GM21447 (cell line): ENCODE data around the gene CYLD.

ENCODE experiments used
- ATAC-seq: cut with Tn5 transposase; IDR thresholded peaks from one replicate; pipeline ENCODE4 v1.9.1; 2021; ENCODE audit not compliant: unreplicated experiment

The CYLD gene

DNA sequence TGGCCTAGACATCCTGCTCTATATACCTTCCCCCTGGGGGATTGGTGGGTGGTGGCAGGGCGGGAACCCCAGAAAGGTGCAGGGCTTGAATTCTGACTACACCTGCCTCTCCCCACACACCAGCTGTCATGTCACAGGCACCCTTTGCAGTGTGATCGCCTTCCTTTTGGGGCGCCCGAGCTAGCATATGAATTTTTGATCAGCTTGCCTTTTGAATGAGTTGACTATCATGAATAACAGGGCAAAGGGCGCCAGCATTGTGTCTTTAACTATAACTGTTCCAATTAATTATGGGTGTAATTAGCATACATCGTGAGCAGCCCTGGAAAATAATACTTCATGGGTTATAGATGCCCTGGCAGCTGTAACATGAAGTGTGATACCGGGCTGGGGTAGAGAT lies 72.7 kb downstream of the CYLD start:
- ATAC-seq = no peak

- ATAC-seq = no peak
Observed at GRCh38 chr16:50815382-50815781, 73.5 kb downstream of the CYLD start.

- ATAC-seq = no peak
Observed at GRCh38 chr16:50816901-50817555, 75.1 kb downstream of the CYLD start.

DNA sequence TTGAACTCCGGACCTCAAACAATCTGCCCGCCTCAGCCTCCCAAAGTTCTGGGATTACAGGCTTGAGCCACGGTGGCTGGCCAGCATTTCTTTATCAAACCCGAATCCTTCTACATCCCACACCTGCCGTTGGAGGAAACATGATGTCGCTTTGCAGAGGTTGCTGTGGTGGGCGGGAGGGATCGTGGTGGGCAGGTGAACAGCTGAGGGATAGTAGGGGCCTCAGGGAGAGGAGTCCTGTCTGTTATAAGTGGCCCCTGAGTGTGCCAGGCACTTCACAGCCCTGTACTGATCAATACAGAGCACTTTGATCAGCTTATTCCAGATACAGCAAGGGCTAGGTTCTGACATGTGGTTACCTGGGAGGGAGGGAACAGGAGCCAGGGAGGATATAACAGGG lies 76.5 kb downstream of the CYLD start:
- no peak for ATAC-seq

- ATAC-seq = no peak
Observed at GRCh38 chr16:50819706-50820105, 77.8 kb downstream of the CYLD start.

GRCh38 chr16:50820225-50820624 lies 78.3 kb downstream of the CYLD start:
- no peak for ATAC-seq

GRCh38 chr16:50821586-50821985 lies 79.7 kb downstream of the CYLD start:
- no peak for ATAC-seq

GRCh38 chr16:50822671-50823070 lies 80.8 kb downstream of the CYLD start:
- no peak for ATAC-seq

- ATAC-seq = no peak
Observed at GRCh38 chr16:50826797-50827316, 85.0 kb downstream of the CYLD start.

- ATAC-seq = no peak
Observed at GRCh38 chr16:50828164-50828702, 86.3 kb downstream of the CYLD start.

DNA sequence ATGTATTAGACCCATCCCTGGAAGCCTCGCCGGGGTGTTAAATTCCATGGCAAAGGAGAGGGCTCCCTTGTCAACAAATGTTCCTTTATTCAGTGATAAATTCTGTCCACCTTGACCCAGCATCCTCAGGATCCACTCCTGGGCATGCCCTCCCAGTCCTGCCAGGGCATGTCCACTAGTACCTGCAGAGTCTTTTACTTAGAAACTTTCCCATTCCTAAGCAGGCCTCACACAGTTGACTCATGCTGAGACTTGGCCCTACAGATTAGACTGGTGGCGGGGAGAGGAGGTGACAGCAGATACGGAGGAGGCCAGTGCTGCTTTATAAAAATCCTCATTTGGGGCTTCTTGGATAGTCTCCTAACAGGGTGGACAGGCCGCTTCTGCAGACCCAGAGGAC lies 88.8 kb downstream of the CYLD start:
- ATAC-seq = no peak

DNA sequence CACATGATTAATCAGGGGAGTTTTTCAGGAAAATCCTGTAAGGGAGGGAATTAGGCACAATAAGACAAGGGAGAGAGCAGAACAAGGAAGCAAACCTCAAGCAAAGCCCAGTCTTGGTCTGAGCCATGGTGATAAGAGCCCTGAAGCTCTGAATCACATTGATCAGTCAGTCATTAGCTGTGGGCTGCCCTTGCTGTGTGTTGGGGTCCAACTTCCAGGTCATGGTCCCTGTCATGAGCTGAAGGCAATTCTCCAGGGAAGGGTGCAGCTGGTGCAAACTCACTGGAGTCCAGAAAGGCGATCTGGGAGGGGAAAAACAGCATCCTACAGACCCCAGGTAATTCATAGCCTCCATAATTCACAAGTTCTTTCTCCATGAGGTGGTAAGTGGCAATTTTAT lies 89.9 kb downstream of the CYLD start:
- ATAC-seq = no peak

DNA sequence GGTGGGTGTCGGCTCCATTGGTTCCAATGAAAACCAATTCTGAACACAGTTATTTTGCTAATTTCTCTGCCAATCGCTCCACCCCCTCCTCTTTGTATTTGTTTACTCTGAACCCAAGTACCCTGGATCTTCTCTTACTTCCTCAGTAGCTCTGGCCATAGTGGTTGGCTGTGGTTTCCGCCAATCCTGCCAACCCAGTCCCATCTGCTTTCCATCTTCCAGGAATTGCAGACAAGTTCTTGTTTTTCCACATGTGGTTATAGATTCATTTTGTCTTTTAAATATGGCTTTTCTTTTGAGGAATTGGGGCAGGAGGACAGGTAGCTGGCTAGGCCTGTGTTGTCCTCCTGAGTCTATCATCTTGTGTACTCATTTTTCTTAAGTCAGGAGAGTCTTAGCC lies 92.0 kb downstream of the CYLD start:
- no peak for ATAC-seq

DNA sequence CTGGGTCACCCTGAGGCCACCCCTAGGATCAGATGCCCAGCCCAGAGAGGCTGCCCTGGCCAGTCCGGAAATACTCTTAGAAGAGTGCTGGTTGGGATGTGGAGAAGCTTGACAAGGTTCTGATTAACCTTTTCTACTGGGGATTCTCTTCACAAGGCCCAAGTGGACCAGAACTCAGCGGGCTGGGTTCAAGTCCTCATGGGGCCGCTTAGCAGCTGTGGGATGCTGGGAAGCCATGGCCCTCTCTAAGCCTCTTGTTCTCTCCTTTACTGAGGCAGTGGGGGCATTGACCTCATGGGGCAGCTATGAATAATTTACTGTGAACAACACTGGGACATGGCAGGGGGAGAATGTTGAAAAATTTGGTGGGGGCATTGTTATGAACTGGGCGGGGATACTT lies 92.8 kb downstream of the CYLD start:
- ATAC-seq = no peak

DNA sequence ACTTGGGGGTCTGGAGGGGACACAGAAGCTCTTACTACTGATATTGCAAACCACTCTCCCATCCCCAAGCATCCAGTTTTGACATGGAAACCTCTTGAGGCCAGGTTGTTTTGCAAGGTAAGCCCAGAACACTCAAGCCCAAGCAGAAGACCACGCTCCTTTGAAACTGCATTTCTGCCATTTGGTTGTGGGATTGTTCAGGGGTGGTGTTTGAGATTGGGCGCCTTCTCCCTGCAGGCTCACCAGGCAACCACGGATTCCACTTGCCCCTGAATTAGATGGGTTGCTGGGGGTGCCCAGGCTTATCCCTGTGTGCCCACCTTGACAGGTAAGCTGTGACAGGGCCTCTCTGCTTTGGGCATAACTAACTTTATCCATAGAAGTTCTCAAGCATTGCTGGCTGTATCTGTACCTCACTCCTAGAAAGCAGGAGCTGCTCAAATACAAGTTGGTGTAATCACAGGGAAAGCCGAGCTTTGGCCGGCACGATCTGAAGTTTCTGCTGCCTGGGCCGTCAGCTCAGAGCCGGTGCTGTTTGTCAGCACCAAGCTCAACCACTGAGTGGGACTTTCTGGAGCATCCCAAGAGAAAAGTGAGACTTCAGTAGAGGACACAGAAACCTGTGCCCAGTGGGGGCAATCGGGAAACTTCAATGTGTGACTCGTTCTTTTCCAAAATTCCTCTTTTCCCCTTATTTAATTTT lies 93.6 kb downstream of the CYLD start:
- no peak for ATAC-seq

DNA sequence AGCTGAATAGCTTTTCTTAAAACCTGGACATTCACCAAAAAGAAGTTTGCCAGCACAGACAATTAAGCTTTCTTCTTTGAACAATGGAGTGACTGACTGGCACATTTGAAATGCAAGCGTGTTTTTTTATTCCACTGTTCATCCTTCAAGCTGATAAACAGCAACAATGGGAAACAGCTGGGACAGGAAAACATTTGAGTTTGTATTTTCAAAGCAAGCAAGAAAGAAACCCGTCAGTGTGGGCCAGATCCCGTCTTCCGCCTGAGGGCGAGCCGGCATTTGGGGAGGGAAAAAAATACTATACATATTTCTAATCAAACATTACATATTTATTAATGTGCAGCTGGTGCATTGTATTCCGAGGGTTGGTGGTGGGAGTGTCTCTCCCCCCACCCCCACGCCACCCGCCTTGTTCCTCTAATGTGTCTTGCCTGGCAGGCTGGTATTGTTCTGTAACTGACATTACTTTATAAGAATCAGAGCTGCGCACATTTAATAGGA lies 94.3 kb downstream of the CYLD start:
- ATAC-seq = no peak

DNA sequence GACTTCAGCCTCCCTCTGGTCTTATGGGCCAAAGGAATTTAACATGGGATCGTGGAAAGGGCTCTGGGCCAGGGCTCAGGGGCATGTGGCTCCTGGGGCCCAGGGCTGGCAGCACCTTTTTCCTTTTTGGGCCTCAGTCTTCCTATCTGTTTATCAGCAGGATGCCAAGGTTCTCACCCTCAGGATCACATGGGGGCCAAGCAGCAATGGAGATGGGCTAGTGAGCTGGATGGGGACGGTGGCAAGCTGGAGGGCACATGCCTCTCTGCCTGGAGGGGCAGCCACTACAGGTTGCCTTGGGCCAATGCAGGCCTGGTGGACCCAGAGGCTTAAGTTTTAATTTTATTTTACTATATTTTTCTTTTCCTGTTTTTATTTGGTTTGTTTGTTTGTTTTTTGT lies 95.4 kb downstream of the CYLD start:
- no peak for ATAC-seq

DNA sequence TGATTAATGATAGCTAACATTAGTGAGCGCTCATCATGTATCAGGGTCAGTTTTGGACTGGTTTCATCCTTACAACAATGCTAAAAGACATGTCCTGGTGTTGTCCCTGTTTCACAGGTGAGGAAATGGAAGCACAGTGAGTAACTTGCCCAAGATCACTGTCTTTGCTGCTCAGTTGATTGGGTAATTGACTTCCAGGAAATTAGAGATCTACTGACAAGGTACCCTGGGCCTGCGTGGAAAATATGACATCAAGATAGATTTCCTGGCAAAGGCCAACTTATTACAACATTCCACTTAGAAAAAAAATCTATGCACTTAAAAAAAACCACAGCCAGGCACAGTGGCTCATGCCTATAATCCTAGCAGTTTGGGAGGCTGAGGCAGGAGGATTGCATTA lies 96.3 kb downstream of the CYLD start:
- ATAC-seq = no peak

GRCh38 chr16:50838885-50839284 lies 97.0 kb downstream of the CYLD start:
- no peak for ATAC-seq

DNA sequence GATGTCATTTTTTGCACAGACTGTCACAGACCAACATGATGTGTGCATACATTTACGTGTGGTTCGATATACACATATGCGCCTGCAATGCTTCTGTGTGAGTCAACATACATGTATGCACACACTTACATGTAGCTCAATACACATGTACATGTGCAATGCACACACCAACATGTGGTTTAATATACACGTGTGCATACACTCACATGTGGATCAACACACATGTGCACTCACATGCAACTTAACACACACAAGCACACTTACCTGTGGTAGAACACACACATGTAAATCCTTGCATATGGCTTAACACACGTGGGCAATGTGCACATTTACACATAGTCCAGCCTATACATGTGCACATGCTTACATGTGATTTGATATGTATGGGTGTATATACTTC lies 97.5 kb downstream of the CYLD start:
- ATAC-seq = no peak

- ATAC-seq = no peak
Observed at GRCh38 chr16:50839920-50840729, 98.2 kb downstream of the CYLD start.
